ENCODE results near the gene REXO5. TPM values are rescaled to one million over a fixed set of nuclear protein-coding genes. Genes with fewer than 3 reads are reported as not detected.

The REXO5 gene
- total RNA-seq, 1 experiment from 2014 or later, result 8.5 TPM

GRCh38 chr16:20886320-20886719 is 80.0 kb downstream of the REXO5 start:
- Mint-ChIP-seq H3K27ac (no peak overlapping the region), H3K4me1 (peaks cover 26% of the 10 kb centered on the region), H3K36me3 (peaks cover 10% of the 10 kb centered on the region; the same call in 1 of the 2 replicates), H3K9me3 (no peaks in the 10 kb centered on the region), H3K4me3 (no peak overlapping the region), H3K27me3 (ENCODE audit: low read depth) (no peaks in the 10 kb centered on the region)
- no peak for TF ChIP-seq ETV6 (CRISPR knock-in tag; IDR thresholded peaks at IDR 0.05)
- TF ChIP-seq ZNF219 (CRISPR knock-in tag; IDR thresholded peaks at IDR 0.05; ENCODE audit: borderline replicate concordance), result no peak
- no peak for TF ChIP-seq NR1H2 (CRISPR knock-in tag; IDR thresholded peaks at IDR 0.05)
- no peak for TF ChIP-seq OVOL2 (CRISPR knock-in tag; IDR thresholded peaks at IDR 0.05; ENCODE audit: borderline replicate concordance)
- TF ChIP-seq IRF2 (CRISPR knock-in tag; IDR thresholded peaks at IDR 0.05; ENCODE audit: borderline replicate concordance, low read depth), result no peak
- TF ChIP-seq GTF2I (CRISPR knock-in tag; conservative IDR thresholded peaks at IDR 0.05), result no peak
- no peak for TF ChIP-seq ZNF232 (CRISPR knock-in tag; IDR thresholded peaks at IDR 0.05)
- no peak for TF ChIP-seq E2F5 (CRISPR knock-in tag; IDR thresholded peaks at IDR 0.05)
- TF ChIP-seq ZNF671 (CRISPR knock-in tag; IDR thresholded peaks at IDR 0.05), result no peak
- TF ChIP-seq NFE2L1 (CRISPR knock-in tag; IDR thresholded peaks at IDR 0.05), result no peak
- no peak for TF ChIP-seq ZNF532 (CRISPR knock-in tag; IDR thresholded peaks at IDR 0.05; ENCODE audit: borderline replicate concordance)
- no peak for TF ChIP-seq ATF6 (CRISPR knock-in tag; IDR thresholded peaks at IDR 0.05)
- no peak for TF ChIP-seq E2F4 (CRISPR knock-in tag; IDR thresholded peaks at IDR 0.05; ENCODE audit: borderline replicate concordance, low read depth)
- no peak for TF ChIP-seq ATF3 (CRISPR knock-in tag; conservative IDR thresholded peaks at IDR 0.05)
- TF ChIP-seq ATF2 (CRISPR knock-in tag; IDR thresholded peaks at IDR 0.05; ENCODE audit: borderline replicate concordance, low read depth), result no peak
- TF ChIP-seq ATF1 (CRISPR knock-in tag; IDR thresholded peaks at IDR 0.05), result no peak
- TF ChIP-seq CREB1 (CRISPR knock-in tag; IDR thresholded peaks at IDR 0.05), result no peak
- no peak for TF ChIP-seq RORB (CRISPR knock-in tag; IDR thresholded peaks at IDR 0.05)
- TF ChIP-seq FOXP1 (CRISPR knock-in tag; IDR thresholded peaks at IDR 0.05; ENCODE audit: borderline replicate concordance), result no peak
- POLR2A ChIA-PET, result no interaction called here
- CTCF ChIA-PET, result no interaction called here
- no peak for DNase-seq (ENCODE audit: low spot score)
- ATAC-seq, result no peak
